NCI-H1930 (cell line): ENCODE measurements around the gene ABCG1.

Experiments
- DNase-seq, 2 experiments: peaks; one replicate each; lab custom pipeline; 2025; lab: John Stamatoyannopoulos, UW

ABCG1 gene

DNA sequence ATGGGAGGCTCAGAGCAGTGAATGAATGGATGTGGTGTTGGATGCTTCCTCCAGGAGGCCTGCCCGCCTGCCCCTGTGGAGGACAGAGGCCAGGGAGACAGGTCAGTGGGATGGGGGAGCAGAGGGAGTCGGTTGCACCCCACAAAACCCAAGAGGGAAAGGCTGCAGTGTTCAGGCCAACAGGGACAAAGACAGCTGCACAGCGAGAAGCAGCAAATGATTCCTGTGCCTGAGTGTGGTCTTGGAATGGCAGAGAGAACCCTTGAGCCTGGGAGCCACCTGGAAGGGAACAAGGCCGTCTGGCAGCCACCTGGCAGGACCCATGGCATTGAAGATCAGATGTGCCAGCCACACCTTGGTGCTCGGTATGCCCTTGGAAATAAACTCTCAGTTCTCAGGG, 88.2 kb downstream of the ABCG1 start:
- DNase-seq: no peak

DNA sequence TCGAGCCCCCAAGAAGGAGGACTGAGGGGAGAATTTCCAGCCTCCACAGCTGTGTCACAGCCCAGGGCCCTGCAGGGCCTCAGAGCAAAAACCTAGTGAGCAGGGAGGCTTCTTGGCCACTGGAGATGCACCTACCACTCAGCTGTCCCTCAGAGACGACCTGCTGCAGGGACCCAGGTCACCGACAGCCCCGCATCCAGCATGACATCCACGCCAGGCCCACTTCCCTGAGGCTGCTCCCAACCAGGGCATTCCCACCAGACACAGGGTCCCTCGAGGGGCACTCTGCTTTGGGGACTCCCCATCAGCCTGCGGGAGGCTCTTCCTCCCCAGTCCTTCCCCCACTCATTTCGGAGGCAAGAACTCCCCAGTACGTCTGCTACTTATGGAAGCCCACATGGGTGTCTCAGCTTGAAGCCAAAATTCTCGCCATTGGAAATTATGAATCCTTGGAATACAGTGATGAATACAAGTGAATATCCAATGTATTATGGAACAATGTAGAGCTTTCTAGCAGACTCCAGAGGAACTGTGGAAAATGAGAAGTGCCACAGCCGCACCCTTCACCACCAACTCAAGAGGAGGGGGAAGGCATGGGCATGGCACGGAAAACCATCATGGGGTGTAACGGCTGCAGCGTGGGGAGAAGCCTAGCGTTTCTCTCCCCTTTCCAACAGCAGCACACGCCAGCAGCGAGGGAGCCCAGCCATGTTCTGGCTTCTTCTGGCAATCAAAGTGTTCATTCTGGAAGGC, 89.4 kb downstream of the ABCG1 start:
- DNase-seq: no peak

DNA sequence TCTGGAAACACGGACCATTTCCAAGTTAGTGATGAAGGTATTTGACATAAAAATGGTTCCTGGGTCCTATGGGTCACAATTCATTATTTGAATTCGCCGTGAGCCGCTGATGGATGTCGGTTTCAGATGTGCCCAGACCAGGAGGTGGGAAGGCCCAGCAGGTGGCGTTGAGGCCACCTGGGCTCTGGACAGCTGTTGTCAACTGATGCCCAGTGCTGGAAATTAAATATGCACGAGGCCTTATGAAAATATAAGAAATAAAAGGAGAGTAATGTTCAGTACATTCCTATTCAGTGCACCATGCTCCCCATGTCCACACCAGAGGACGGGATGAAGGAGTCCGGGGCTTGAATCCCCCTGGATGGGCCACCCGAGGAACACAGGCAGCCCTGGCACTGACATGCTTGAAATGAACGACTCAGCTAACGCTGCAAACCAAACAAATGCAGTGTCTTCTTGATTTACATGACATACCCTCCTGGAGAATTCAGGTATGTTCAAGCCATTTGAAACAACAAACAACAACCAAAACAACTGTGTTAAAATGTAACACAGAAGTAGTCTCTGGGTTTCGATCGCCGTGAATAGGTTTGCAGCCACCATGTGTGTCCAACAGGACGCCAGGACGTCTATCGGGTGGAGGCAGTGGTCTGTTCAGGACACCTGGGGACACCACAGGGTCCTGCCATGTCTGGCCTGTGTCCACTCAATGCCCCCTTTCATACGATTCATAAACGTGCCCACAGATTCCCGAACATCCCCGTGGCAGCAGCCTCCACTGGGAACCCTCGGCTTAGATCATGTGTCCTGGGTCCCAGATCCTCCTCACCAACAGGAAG, 90.2 kb downstream of the ABCG1 start:
- no peak for DNase-seq

DNA sequence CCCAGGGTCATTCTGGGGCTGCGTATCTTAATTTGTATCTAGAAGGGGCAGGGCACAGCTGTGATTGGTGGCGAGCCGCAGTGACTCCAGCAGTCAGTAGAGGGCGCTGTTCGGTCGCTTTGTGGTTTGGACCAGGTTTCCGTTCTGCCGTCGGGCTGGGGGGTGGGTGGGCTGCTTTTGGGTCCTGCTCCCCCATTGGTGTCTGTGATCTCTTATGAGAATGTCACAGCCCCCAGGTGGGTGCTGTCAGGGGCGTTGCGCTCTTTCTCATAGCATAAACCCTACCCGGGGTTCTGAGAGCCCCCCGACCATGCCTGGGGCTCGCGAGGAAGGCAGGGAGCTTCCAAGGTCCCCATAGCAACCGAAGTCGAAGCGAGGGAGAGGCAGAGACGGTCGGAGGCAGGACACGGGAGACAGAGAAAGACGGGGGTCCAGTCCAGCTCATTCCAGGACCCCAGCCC, 90.8 kb downstream of the ABCG1 start:
- DNase-seq: peak; percentile 36 to 72

DNA sequence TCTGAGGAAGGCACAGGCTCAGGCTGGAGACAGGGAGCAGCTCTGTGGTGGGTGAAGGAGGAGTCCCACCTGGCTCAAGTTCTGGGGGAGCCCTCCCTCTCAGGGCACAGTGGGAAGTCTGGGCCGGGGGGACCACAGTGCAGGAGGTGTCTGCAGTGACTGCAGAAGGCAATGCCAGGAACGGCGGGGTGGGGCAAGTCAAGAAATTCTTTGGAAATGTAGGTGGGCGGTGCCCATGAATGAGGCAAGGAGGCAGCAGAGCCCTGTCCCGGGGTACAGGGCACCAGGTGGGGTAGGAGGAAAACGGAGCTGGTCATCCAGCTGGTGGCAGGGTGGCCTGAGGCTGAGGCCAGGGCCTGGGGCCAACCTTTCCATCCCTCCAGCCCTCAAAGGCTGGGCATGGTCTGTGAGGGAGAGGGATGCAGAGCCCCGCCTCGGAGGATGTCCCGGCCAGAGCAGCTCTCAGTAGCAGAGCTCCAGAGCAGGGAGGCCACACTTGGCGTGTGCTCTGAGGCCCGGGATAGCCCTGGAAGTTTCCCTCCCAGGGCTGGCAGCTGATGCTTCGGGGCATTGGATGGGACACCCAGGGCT, 91.6 kb downstream of the ABCG1 start:
- DNase-seq: no peak

DNA sequence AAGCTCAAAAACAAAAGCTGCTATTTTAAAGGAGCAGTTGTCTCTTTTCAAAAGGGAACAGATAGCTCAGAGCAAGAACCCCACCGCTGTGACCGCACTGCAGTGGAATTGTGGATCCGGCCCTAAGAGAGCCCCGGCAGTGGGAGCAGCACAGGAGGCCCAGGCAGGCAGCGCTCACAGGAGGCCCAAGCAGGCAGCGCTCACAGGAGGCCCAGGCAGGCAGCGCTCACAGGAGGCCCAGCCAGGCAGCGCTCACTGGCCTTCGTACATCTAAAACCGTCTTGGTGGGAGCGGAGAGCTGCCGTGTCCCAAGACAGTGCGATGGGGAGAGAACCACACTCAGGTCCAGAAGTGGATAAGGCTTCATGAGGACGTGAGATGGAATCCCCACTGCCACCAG, 92.2 kb downstream of the ABCG1 start:
- DNase-seq: no peak

DNA sequence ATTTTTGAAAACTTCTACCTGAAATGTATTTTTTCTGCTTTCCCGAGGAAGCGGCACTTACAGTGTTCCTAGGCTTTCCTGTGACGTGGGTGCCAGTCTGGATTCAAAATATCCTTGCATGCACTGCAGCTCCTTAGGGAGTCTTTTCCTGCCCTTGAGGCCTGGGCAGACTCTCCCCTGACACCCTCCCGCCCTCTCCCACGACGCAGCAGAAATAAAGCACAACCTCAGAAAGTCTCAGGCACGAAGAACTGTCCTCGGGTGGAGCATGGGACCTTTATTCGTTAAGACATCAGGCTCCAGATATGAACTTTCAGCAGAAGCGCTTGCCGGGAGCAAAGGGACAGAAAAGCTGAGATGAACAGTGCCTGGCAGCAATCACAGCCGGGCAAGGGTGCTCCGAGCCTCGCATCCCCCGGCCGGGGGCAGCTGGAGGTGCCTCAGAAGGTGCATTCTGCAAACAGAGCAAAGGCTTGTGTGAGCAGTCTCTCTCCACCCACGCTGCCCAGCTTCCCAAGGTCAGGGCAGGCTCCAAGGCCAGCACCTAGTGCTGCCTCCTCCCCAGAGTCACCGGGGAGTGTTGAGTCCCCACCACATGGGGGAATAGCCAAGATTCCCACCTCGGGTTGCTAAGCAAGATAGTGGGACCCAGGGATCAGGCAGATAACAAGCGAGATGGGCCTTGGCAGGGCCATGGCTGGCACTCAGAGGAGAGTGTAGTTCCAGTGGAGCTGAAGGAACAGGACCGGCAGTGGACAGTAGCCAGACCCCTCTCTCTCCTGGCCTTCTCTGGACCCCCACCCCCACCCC, 93.1 kb downstream of the ABCG1 start:
- no peak for DNase-seq

DNA sequence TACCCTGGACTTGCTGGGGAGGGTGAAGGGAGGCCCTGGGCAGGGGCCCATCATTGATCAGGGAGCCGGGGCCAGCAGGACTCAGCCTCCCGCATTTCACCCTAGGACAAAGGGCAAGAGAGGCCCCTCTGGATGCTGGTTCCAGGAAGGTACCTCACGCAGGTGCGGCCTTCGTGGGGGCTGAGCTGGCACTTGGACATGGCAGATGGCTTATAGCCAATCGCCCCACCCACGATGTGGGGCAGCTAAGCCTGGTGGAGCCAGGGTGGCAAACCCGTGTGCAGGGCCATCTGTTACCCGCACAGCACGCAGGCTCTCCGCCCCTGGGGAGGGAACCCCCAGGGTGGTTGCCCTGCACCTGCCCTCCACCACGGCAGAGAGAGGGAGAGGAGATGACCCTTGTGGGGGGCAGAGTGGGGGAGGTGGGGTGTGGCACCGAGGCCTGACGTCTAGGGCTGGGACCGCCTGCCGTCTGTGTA, 93.7 kb downstream of the ABCG1 start:
- no peak for DNase-seq

DNA sequence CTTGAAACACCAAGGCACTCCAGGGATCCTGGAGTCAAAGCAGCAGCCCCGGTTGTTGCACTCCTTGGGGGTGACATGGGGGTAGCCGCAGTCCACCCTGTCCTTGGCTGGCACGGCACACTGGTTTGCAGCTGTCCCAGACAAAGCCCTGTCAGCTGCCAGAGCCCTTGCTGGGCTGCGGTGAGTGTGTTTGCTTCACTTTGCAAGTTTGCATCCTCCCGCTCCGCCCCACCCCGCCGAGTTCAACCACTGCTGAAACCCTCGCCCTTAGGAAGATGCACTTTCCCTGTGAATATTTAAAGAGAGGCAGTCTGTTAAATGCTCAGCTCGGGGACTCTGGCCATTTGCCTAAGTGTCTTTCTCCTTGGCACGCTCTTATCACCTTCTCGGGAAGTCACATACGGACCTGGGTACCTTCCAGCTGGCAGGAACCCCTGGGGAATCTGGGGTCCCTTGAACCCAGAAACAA, 94.6 kb downstream of the ABCG1 start:
- DNase-seq: no peak

DNA sequence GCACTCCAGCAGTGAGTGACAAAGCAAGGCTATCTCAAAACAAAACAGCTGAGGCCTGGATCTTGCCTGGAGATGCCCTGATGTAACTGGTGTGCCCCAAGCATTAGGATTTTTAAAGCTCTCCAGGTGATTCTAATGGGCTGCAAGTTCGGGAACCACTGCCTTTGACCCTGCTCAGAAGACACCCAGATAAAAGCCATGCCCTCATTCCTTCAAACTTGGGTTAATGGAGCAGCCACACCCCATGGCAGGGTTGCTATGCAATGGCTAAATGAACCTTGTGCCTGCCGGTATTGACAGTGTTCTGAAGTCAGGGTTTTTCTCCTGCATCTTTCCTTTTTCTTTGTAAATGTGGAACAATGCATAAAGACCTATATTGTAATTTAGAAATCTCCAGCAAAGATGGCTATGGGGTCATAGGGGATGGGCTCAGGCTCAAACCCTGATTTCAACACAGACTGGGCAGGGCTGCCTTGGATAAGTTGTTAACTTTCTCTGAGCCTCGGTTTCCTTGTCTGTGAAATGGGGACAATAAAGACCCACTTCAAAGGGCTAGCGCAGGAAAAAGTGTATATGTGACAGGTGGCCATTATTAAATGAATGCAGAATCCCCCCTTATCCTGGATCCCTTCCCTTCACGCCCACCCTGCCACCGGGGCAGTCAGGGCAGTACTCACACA, 95.8 kb downstream of the ABCG1 start:
- no peak for DNase-seq

DNA sequence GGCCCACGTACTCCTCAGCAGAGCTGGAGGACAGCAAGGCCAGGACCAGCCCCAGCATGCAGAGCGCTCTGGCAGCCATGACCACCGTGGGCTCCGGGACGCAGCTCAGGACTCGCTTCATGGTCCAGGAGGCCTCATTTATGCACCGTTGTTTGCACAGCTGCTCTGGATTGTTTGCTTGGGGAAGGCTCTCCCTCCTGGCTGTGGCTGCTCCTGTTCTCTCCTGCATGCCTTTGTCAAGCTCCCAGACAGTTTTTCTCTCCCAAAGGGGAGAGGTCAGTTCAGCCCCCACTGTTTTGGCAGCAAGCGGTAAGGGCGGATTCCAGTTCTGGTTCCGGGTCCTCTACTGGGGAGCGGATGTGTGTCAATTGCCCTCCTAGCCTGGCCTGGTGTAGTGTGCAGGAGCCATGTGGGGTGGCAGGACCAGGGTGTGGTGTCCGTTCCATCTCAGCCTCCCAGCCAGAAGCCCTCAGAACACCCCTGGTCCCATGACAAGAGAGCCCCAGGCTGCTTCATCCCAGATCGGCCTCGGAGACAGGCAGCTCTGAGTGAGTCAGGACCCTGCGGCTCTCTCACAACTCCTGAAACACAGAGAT, 96.5 kb downstream of the ABCG1 start, which contains the start of gene TFF3:
Gene TFF3 (minus strand): TSS at position 114 of the 596 bp plus-strand sequence. CDS start 35 bp downstream, at position 79.
- peak; percentile 59 to 83 for DNase-seq

DNA sequence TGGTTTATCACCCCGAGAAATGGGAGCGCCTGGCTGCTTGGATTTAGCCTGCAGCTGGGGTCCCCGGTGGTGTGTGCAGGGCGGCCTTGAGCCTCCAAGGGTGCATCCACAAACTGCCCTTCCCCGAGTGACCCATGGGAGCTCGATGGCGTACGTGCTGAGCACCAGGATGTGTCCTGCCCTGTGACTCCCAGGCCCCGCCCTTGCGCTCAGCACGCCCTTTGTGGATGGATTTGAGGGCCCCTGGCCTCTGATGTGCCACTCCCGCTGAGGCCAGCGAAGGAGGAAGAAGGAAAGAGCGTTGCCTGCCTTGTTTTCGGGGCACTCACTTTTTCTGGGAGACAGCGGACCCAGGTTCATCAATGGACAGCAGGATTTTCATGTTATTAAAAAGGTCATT, 98.0 kb downstream of the ABCG1 start:
- DNase-seq: no peak

DNA sequence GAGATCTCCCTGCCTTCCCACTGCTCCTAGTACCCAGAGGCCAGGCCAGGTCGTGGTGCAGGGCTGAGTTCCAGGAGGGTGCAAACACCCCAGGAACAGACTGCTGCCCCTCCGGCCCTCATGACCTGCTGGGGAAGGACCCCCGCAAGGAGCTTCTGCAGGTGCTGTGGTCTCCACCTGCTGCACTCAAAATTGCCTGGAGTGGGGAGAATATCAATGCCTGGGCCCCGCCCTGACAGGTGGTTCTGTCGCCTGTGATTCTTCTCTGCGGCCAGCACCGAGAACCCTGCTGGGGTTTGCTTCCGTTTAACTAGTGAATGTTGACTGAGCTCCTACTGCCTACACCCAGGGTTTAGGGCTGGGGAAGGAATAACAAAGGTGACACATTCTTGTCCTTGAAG, 98.4 kb downstream of the ABCG1 start:
- peak in 1 of 2 experiments; percentile 24 for DNase-seq

DNA sequence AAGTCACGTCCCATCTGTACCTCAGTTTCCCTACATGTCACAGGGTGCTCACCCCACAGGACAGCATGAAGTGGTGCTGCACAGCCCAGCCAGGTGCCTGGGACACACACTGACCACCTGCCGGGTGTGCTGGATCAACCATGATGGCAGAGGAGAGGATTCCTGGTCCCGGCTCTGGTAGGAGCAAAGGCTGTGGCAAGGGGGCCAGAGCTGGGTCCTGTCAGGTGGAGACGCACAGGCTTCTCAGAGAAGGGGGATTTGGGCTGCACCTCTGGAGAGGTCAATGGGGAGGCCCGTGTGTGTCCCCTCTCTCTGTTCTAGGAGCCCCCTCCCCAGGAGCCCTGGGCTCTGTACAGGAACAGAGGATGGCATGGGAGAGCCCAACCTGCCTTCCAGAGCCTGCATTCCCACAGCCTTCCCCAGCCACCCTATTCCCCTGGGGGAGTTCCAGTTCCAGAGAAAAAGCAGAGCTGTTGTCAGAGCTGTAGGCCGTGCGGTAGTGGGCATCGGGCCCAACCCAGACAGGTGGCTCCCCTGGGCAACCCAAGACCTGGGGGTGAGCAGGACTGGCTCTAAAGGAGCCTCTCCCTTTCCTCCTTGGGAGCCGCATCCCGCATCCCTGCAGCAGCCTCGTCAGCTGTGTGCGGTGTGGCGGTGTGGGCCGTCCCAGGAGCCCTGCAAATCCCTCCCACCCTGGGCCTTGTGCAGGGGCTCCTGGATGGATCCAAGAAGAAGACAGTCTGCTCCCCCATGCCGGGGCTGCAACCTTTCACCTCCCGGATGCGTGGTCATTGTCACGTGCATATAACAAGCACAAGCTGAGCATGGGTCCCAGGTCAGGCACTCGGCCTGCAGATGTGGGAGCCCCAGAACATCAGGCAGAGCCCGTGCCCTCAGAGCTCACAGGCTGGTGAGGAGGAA, 99.1 kb downstream of the ABCG1 start:
- no peak for DNase-seq

DNA sequence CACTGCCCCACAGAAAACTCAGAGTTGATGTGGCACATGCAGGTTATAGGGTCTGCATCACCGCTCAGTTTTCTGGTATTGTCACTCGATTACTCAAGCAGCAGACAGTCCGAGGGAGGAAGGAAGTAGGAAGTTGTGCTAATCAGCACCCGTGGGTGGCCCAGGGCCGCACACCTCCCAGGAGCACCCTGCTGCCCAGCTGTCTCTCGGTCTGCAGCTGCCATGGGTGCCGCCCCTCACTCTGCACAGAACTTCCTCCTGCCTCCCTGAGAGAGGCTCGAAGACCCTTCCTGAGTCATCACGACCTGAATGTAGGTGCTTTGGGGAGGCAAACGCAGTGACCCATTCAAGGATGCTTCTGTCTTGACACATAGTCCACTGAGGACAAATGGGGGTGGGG, 100.4 kb downstream of the ABCG1 start:
- DNase-seq: no peak

DNA sequence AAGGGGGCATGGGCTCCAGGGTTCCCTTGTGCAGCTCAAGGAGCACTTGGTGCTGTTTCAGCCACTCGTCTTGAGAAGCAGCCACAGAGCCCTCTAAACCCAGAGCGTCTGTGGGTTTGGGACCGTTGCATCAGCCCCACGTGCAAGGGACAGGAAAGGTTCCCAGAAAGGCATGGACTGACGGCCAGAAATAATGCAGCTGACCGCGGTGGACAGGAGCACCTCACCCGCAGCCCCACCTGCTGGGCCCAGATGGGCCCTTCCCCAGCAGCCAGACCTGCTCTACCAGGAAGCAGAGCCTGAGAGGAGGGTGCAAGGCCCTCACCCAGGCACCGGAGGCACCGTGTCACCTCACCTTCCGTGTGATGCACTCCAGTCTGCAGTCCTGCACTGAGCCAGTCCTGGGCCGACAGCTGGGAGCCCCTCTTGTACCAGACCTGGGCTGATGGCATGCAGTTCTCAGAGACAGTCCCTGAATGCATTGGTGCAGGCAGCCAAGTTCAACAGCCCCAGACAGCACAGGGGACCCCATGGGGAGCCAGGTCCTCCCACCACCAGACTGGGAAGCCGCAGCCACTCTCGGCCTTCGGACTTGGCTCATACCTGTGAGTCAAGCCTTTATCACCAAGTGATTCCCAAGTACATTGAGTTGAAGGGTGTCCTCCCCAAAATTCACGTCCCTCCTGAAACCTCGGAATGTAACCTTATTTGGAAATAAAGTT, 101.1 kb downstream of the ABCG1 start:
- no peak for DNase-seq

DNA sequence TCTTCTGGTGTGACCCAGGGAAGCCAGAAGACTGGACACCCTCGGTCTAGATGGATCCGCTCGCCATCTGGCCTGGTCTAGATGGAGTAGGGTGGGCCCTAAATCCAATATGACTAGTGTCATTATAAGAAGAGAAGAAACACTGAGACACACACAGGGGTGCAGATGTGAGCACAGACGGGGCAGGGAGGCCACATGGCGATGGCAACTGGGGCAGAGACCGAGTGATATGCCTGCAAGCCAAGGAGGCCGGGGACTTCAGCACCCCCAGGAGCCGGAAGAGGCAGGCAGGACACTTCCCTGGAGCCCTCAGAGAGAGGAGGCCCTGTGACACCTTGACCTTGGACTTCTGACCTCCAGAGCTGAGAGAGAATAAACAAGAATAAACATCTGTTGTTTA, 101.9 kb downstream of the ABCG1 start:
- DNase-seq: no peak

DNA sequence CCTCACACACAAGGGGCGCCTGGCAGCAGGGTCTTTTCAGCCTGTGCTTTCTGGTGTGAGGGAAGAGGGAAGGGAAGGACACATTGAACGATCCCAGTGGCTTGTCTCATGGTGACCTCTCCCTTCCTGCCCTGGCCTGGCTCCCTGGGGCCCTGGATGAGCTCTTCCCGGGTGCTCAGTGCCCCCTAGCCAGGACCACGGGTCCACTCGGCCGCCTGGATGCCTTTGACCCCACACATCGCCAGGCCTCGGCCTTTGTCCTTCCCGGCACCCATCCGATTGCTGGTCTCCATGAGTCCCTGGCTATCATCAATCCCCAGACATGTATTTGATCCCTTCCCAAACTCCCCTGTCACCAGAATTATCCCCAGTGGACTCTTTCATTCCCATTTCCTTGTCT, 102.3 kb downstream of the ABCG1 start:
- DNase-seq: no peak

DNA sequence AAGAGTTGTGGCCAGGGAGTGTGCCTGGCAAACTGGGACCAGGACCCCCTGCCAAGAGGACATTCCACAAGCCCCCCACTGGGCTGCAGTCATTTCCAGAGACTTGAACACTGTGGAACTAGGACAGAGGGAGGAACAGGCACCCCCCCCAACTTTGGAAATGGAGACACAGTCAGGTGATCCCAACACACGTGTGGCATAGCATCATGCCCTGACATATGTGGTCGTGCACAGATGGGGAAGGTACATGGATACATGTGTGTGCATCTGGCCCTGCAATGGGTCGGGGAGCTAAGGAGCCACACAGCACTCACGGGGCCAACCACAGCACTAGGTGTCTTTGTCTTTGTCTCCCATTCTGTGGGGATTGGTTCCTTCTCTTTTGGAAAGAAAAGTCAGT, 102.9 kb downstream of the ABCG1 start:
- no peak for DNase-seq
